ENCODE data around the gene LIMS1.
"Not testable (repeated sequence)": the region's sequence is repeated elsewhere in the genome, so short reads cannot be mapped to it uniquely, and the experiment has no call there.

LIMS1 gene

DNA sequence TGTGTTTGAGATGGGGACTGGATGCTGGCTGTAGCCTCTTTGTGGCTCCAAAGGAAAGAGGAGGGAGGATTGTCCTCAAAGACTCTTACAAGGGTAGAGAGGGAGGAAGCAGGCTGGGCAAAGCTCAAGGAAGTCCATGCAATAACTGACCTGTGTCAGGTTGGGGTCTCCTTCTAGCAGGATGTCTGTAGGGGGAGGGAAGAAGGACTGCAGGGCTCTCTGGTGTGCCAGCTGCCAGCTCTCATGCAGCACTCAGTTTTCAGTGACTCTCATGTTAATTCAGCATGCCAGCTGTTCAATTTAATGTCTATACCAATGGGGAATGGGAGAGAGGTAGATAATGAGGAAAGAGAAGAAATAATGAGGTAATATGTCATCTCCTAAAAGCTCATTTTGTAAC, 99.7 kb downstream of the LIMS1 start:
- no peaks in the 10 kb centered on the region for H3K36me3 ChIP-seq (ENCODE audit: insufficient read depth, low read length)
- H3K4me1 ChIP-seq (ENCODE audit: insufficient read depth, low read length), result peaks cover 26% of the 10 kb centered on the region
- no peaks in the 10 kb centered on the region for H3K9me3 ChIP-seq (ENCODE audit: control insufficient read depth, insufficient read depth, low read length)
- H3K9ac ChIP-seq (ENCODE audit: low read depth, low read length), result no peak overlapping the region

DNA sequence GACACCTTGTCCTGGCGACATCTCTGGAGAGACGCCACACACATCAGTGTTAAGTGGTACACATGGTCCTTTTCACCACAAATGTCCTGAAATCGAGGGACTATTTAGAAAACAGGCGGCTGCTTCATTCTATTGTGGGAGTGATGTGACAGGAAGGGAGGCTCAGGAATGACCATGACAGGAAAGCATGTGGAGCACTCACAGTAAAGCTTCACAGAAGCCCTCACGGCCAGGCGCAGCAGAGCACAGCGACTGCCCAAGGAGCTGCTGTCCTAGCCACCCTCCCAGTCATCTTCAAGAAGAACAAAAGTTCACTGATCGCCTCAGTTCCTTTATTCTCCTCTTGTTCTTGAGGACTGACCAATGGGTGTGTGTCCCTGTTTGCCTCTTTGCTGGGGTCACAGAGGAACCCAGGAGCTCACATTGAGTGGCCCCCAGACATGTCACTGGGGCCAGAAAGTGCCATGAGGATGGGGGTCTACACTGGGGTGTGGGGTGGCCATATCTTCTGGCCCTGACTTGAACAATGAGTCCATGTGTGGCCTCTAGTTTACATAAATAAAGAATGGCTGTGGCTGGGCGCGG, 100.4 kb downstream of the LIMS1 start:
- H3K9me3 ChIP-seq (ENCODE audit: control insufficient read depth, insufficient read depth, low read length), result no peaks in the 10 kb centered on the region
- peaks cover 26% of the 10 kb centered on the region for H3K4me1 ChIP-seq (ENCODE audit: insufficient read depth, low read length)
- no peaks in the 10 kb centered on the region for H3K36me3 ChIP-seq (ENCODE audit: insufficient read depth, low read length)
- H3K9ac ChIP-seq (ENCODE audit: low read depth, low read length), result no peak overlapping the region

DNA sequence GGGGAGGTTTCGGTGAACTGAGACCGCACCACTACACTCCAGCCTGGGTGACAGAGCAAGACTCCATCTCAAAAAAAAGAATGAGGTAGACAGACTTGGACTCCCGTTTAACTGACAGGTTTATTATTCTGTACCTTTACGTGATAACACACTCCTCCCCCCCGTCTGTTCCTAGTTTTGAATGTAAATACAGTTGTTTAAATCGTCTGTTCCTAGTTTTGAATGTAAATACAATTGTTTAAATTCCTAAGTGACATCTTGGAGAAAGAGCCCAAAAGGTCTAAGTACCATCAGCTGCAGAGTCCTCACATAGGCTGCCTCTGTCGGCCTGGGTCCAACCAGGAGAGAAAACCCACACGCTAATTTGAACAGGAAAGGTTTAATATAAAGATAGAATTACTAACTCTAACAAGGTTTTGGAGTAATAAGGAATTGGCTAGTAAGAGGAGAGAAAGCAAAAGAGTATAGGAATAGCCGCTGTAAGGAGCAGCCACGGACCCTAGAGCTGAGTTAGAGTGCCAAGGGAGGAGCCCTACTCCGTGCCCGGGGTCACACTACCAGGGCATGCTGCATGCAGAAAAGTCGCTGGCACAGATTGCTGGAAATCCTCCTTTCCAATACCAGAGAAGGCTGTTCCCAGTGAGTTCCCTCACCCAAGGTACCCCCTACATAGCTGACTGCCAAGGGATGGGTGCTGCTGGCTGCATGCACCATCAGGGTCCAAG, 101.5 kb downstream of the LIMS1 start:
- Histone ChIP-seq H3K36me3 (ENCODE audit: insufficient read depth, low read length) (no peaks in the 10 kb centered on the region), H3K4me1 (ENCODE audit: insufficient read depth, low read length) (peaks cover 32% of the 10 kb centered on the region)

DNA sequence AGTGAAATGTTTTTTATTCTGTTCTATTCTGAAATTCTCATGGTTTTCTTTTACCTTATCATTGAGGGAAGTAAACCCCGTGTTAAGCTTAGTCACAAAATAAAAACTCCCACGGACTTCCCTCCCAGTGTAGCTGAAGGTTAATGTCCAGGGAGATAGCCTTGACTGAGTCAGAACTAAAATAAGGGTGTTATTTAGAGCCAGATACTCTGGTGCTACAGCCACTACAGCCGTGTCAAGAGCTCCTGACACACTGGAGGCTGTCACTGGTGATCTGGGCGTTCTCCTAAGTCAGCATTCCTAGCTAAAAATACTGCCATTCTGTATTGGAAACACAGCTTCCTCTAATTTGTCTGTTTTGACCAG, 103.0 kb downstream of the LIMS1 start:
- no peaks in the 10 kb centered on the region for H3K36me3 ChIP-seq (ENCODE audit: insufficient read depth, low read length)
- H3K4me1 ChIP-seq (ENCODE audit: insufficient read depth, low read length), result peaks cover 32% of the 10 kb centered on the region
- H3K9me3 ChIP-seq (ENCODE audit: control insufficient read depth, insufficient read depth, low read length), result no peaks in the 10 kb centered on the region
- H3K9ac ChIP-seq (ENCODE audit: low read depth, low read length), result no peak overlapping the region

More for the DNA sequence above, 101.5 kb downstream of the LIMS1 start:
- Histone ChIP-seq H3K9ac (ENCODE audit: low read depth, low read length) (no peak overlapping the region), H3K9me3 (ENCODE audit: control insufficient read depth, insufficient read depth, low read length) (no peaks in the 10 kb centered on the region)

DNA sequence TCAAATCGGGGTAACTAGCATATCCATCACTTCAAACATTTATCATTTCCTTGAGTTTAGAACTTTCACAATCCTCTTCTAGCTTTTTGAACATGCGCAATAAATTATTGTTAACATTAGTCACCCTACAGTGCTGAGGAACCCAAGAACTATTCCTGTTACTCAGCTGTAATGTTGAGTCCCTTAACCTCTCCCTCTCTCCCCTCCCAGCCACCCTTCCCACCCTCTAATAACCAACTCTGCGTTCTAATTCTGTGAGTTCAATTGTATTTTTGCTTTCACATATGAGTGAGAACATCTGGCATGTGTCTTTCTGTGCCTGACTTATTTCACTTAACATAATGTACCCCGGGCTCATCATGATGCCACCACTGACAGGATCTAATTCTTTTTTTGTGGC, 106.5 kb downstream of the LIMS1 start:
- Histone ChIP-seq H3K9me3 (ENCODE audit: control insufficient read depth, insufficient read depth, low read length) (no peaks in the 10 kb centered on the region), H3K36me3 (ENCODE audit: insufficient read depth, low read length) (no peaks in the 10 kb centered on the region), H3K4me1 (ENCODE audit: insufficient read depth, low read length) (peaks cover 21% of the 10 kb centered on the region), H3K9ac (ENCODE audit: low read depth, low read length) (no peak overlapping the region)

DNA sequence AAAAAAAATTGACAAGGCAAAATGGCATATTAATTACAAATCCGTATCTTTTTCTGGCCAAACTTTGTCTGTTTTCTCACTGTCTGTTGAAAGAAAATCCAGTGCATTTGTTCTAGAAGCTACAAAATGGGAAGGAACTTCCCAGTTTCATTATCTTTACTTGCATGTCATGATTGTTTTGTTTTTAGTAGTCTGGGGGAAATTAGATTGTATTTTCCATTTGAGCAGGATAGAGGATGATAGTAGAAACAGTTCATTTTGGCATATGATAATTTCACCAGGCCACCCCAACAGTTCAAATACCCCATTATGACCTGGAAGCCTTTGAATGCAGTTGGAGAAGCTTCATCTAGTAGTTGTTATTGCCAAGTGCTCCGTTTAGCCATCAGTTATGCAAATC, 107.5 kb downstream of the LIMS1 start:
- H3K9ac ChIP-seq (ENCODE audit: low read depth, low read length), result no peak overlapping the region
- no peaks in the 10 kb centered on the region for H3K9me3 ChIP-seq (ENCODE audit: control insufficient read depth, insufficient read depth, low read length)
- H3K4me1 ChIP-seq (ENCODE audit: insufficient read depth, low read length), result peaks cover 14% of the 10 kb centered on the region
- H3K36me3 ChIP-seq (ENCODE audit: insufficient read depth, low read length), result no peaks in the 10 kb centered on the region

DNA sequence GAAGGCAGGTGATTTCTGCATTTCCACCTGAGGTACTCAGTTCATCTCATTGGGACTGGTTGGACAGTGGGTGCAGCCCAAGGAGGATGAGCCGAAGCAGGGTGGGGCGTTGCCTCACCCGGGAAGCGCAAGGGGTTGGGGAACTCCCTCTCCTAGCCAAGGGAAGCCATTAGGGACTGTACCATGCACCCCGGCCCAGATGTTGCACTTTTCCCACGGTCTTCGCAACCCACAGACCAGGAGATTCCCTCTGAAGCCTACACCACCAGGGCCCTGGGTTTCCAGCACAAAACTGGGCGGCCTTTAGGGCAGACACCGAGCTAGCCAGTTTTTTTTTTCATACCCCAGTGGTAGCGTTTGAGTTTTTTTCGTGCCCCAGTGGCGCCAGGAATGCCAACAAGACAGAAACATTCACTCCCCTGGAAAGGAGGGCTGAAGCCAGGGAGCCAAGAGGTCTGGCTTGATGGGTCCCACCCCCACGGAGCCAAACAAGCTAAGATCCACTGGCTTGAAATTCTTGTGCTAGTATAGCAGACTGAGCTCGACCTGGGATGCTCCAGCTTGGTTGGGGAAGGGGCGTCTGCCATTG, 109.1 kb downstream of the LIMS1 start:
- H3K36me3 ChIP-seq (ENCODE audit: insufficient read depth, low read length), result no peaks in the 10 kb centered on the region
- no peaks in the 10 kb centered on the region for H3K9me3 ChIP-seq (ENCODE audit: control insufficient read depth, insufficient read depth, low read length)
- H3K4me1 ChIP-seq (ENCODE audit: insufficient read depth, low read length), result peaks cover 6% of the 10 kb centered on the region; the same call in 1 of the 2 replicates
- no peak overlapping the region for H3K9ac ChIP-seq (ENCODE audit: low read depth, low read length)

DNA sequence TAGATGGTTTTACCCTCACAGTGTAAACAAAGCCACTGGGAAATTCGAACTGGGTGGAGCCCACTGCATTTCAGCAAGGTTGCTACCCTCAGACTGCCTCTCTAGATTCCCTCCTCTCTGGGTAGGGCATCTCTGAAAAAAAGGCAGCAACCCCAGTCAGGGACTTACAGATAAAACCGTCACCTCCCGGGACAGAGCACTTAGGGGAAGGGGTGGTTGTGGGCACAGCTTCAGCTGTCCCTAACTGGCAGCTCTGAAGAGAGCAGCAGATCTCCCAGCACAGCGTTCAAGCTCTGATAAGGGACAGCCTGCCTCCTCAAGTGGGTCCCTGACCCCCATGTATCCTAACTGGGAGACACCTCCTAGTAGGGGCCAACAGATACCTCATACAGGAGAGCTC, 109.6 kb downstream of the LIMS1 start:
- H3K9me3 ChIP-seq (ENCODE audit: control insufficient read depth, insufficient read depth, low read length); H3K36me3 ChIP-seq (ENCODE audit: insufficient read depth, low read length); H3K4me1 ChIP-seq (ENCODE audit: insufficient read depth, low read length); H3K9ac ChIP-seq (ENCODE audit: low read depth, low read length): not testable (repeated sequence)

DNA sequence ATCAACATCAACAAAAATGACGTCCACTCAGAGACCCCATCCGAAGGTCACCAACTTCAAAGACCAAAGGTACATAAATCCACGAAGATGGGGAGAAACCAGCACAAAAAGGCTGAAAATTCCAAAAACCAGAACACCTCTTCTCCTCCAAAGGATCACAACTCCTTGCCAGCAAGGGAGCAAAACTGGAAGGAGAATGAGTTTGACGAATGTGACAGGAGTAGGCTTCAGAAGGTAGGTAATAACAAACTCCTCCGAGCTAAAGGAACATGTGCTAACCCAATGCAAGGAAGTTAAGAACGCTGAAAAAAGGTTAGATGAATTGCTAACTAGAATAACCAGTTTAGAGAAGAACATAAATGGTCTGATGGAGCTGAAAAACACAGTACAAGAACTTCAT, 110.2 kb downstream of the LIMS1 start:
- not testable (repeated sequence) for H3K9ac ChIP-seq (ENCODE audit: low read depth, low read length); H3K36me3 ChIP-seq (ENCODE audit: insufficient read depth, low read length); H3K4me1 ChIP-seq (ENCODE audit: insufficient read depth, low read length); H3K9me3 ChIP-seq (ENCODE audit: control insufficient read depth, insufficient read depth, low read length)

DNA sequence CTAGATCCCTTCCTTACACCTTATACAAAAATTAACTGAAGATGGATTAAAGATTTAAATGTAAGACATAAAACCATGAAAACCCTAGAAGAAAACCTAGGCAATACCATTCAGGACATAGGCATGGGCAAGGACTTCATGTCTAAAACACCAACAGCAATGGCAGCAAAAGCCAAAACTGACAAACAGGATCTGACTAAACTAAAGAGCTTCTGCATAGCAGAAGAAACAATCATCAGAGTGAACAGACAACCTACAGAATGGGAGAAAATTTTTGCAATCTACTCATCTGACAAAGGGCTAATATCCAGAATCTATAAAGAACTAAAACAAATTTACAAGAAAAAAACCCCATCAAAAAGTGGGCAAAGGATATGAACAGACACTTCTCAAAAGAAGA, 114.5 kb downstream of the LIMS1 start:
- not testable (repeated sequence) for H3K36me3 ChIP-seq (ENCODE audit: insufficient read depth, low read length); H3K9me3 ChIP-seq (ENCODE audit: control insufficient read depth, insufficient read depth, low read length); H3K4me1 ChIP-seq (ENCODE audit: insufficient read depth, low read length); H3K9ac ChIP-seq (ENCODE audit: low read depth, low read length)

DNA sequence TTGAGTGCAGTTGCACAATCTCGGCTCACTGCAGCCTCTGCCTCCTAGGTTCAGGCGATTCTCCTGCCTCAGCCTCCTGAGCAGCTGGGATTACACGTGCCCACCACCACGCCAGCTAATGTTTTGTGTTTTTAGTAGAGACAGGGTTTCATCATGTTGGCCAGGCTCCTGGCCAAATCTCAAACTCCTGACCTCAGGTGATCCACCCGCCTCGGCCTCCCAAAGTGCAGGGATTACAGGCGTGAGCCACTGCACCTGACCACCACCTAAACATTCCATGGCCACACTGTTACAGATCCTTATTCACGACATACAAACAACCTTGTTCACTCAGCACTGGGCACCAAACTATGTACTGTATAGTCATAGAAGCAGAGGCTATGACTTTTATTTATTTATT, 116.2 kb downstream of the LIMS1 start:
- H3K9ac ChIP-seq (ENCODE audit: low read depth, low read length); H3K4me1 ChIP-seq (ENCODE audit: insufficient read depth, low read length); H3K9me3 ChIP-seq (ENCODE audit: control insufficient read depth, insufficient read depth, low read length); H3K36me3 ChIP-seq (ENCODE audit: insufficient read depth, low read length): not testable (repeated sequence)

DNA sequence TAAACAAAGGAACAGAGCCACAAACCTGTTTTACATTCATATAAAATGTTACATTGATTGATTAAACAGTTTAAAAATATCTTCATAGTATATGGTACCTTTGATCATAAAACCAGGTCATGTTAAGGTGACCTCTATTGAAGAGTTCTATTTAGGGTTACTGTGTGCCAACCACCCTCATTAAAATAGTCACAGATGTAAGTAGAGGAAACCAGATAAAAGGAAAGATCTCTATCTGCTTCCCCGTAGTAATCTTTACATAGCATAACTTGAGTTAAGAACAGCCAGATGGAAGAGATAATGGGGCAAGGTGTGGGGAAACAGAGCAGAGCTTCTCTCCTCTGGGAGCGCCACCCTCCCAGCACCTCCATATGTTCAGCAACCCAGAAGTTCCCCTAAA, 117.2 kb downstream of the LIMS1 start:
- H3K36me3 ChIP-seq (ENCODE audit: insufficient read depth, low read length); H3K9ac ChIP-seq (ENCODE audit: low read depth, low read length); H3K4me1 ChIP-seq (ENCODE audit: insufficient read depth, low read length); H3K9me3 ChIP-seq (ENCODE audit: control insufficient read depth, insufficient read depth, low read length): not testable (repeated sequence)

DNA sequence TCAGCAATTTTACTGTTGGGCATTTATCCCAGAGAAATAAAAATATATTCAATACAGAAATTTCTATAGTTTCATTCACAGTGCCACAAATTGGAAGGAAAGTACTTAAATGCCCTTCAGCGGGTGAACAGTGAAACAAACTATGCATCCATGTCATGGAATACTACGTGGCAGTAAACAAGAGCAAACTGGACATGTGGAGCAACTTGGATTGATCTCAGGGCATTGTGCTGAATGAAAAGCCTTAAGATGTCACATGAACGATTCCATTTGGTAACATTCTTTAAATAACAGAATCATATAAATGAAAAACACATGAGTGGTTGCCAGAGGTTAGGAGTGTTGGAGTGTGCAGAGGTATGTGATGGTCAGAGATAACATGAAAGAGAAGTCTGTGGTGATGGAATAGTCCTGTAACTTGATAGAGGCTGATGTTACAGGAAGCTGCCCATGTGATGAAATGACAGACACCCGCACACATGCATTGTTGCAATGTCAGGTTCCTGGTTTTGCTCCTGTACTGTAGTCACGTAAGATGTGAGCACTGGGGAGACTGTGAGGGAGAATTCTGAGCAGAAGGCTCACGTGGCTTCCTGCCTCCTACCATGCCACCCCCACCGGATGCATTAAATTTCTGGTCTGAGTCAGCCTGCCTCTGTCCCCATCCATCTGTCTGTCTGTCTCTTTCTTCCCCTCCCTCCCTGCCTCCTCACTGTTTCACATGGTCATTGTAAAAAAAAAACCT, 118.1 kb downstream of the LIMS1 start:
- H3K4me1 ChIP-seq (ENCODE audit: insufficient read depth, low read length); H3K9me3 ChIP-seq (ENCODE audit: control insufficient read depth, insufficient read depth, low read length); H3K36me3 ChIP-seq (ENCODE audit: insufficient read depth, low read length); H3K9ac ChIP-seq (ENCODE audit: low read depth, low read length): not testable (repeated sequence)

DNA sequence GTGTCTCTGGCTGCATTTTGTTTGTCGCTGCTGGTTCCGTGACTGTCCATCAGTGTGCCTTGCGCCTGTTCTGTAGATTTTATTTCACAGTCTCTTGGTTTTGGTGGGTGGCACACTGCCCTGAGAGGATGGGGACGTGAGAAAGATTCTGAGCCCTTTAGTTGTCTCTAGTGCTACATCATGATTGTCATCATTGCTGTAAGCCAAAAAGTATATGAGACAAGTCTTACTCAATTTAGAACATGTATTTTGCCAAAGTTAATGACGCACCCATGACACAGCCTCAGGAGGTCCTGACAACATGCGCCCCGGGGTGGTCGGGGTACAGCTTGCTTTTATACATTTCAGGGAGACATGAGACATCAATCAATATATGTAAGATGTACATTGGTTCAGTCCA, 119.2 kb downstream of the LIMS1 start:
- H3K36me3 ChIP-seq (ENCODE audit: insufficient read depth, low read length); H3K4me1 ChIP-seq (ENCODE audit: insufficient read depth, low read length); H3K9me3 ChIP-seq (ENCODE audit: control insufficient read depth, insufficient read depth, low read length); H3K9ac ChIP-seq (ENCODE audit: low read depth, low read length): not testable (repeated sequence)

DNA sequence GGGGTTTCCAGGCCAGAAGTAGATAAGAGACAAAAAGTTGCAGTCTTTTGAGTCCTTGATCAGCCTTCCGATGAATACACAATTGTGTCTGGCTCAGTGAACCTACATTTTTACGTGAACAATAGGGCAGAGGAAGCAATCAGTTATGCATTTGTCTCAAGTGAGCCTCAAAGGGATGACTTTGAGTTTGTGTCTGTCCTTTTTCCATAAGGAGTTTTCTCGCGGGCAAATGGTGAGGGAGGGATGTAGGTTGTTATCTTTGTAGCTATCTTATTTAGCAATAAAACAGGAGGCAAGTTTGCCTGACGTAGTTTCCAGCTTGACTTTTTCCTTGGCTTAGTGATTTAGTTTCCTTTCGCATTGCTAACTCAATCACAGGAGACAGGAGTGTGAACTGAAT, 119.6 kb downstream of the LIMS1 start:
- not testable (repeated sequence) for H3K9ac ChIP-seq (ENCODE audit: low read depth, low read length); H3K36me3 ChIP-seq (ENCODE audit: insufficient read depth, low read length); H3K9me3 ChIP-seq (ENCODE audit: control insufficient read depth, insufficient read depth, low read length); H3K4me1 ChIP-seq (ENCODE audit: insufficient read depth, low read length)

Data from ES-I3 (cell line).